Measurements from ENCODE around the gene FHL5. TPM values are rescaled to one million over a fixed set of nuclear protein-coding genes. Genes with fewer than 3 reads are reported as not detected.

FHL5 gene
- total RNA-seq, 6 donors from 2014 or later, result 10.5 to 25.8 (median 13.3) TPM

DNA sequence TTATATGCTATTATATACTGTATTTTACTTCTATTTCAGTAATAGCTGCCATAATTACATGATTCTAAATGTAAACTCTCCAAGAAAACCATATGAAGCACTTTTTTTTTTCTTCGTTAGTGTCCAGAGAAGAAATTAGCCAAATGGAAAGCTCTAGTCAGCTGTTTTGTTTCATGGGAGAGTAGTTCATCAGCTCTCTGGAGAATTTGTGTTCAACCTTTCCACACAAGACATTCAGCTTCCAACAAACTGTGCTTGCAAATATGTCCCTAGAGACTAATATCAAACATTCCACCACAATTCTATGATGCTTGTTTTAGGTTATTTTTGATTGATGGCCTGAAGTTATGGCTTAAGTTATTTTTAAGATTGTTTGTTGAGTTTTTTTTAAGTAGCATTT, 19.5 kb downstream of the FHL5 start:
- H3K9me3 ChIP-seq, result no peaks in the 10 kb centered on the region
- ATAC-seq (ENCODE audit: low FRiP score in 2 of 2) (no peak), DNase-seq (no peak)
- H3K27me3 ChIP-seq, result no peaks in the 10 kb centered on the region
- no peak overlapping the region for H3K27ac ChIP-seq
- H3K4me3 ChIP-seq, result no peak overlapping the region
- TF ChIP-seq POLR2AphosphoS5 (IDR thresholded peaks at IDR 0.05) (no peak), EP300 (IDR thresholded peaks at IDR 0.05) (no peak), POLR2A (IDR thresholded peaks at IDR 0.05) (no peak)
- TF ChIP-seq, protein P1, sequence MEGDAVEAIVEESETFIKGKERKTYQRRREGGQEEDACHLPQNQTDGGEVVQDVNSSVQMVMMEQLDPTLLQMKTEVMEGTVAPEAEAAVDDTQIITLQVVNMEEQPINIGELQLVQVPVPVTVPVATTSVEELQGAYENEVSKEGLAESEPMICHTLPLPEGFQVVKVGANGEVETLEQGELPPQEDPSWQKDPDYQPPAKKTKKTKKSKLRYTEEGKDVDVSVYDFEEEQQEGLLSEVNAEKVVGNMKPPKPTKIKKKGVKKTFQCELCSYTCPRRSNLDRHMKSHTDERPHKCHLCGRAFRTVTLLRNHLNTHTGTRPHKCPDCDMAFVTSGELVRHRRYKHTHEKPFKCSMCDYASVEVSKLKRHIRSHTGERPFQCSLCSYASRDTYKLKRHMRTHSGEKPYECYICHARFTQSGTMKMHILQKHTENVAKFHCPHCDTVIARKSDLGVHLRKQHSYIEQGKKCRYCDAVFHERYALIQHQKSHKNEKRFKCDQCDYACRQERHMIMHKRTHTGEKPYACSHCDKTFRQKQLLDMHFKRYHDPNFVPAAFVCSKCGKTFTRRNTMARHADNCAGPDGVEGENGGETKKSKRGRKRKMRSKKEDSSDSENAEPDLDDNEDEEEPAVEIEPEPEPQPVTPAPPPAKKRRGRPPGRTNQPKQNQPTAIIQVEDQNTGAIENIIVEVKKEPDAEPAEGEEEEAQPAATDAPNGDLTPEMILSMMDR (IDR thresholded peaks at IDR 0.05), result no peak
- no peaks in the 10 kb centered on the region for H3K36me3 ChIP-seq
- no peaks in the 10 kb centered on the region for H3K4me1 ChIP-seq
- 65 to 73% methylated on average over 1 of the region's 1 CpG for WGBS, 2 donors

DNA sequence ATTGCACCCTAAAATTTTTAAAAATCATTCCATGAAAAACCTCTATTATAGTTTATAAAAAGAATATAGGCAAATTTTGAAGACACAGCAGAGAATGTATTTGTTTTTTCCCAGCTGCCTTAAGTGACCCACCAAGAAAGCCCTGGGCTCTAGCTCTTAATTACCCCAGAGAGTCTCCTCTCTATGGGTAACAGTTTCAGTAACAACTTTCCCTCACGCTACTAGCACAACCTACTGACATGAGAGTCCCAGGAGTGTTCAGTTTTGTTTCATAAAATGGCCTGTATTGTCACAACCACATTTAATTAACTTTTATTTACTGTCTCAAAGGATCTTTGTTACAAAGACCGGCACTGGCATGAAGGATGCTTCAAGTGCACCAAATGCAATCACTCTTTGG, 41.5 kb downstream of the FHL5 start:
- TF ChIP-seq POLR2A (IDR thresholded peaks at IDR 0.05) (no peak), POLR2AphosphoS5 (IDR thresholded peaks at IDR 0.05) (no peak), EP300 (IDR thresholded peaks at IDR 0.05) (no peak)
- TF ChIP-seq, protein P1 (IDR thresholded peaks at IDR 0.05), result no peak
- H3K36me3 ChIP-seq, result no peaks in the 10 kb centered on the region
- H3K9me3 ChIP-seq, result no peaks in the 10 kb centered on the region
- ATAC-seq (ENCODE audit: low FRiP score in 2 of 2), result no peak
- no peak overlapping the region for H3K4me3 ChIP-seq
- no peak for DNase-seq
- WGBS, 2 donors, result 83 to 84% methylated on average over 2 of the region's 2 CpGs
- no peak overlapping the region for H3K27ac ChIP-seq
- no peaks in the 10 kb centered on the region for H3K4me1 ChIP-seq
- H3K27me3 ChIP-seq, result no peaks in the 10 kb centered on the region

DNA sequence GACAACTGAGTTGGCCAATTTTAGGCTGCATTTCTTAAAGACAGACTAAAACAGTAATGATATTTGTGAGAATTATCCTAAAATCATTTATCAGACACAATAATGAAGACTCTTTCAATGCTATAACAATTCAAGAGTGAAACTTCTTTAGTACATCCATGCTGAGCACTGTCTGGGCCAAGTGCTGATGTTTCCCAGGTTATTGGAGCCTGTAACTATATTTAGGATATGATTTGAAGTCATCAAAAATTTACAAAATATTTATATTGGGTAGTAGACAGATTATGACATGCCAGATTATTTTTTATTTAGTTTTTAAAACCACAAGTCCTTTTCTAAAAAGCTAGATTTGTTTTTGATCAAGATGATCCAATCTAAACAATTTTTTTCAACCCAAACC, 45.1 kb downstream of the FHL5 start:
- Histone ChIP-seq H3K36me3 (no peaks in the 10 kb centered on the region), H3K4me1 (no peaks in the 10 kb centered on the region), H3K9me3 (no peaks in the 10 kb centered on the region), H3K27ac (no peak overlapping the region), H3K27me3 (no peaks in the 10 kb centered on the region), H3K4me3 (no peak overlapping the region)
- TF ChIP-seq POLR2A (IDR thresholded peaks at IDR 0.05), result no peak
- TF ChIP-seq EP300 (IDR thresholded peaks at IDR 0.05), result no peak
- TF ChIP-seq, protein P1 (IDR thresholded peaks at IDR 0.05), result no peak
- TF ChIP-seq POLR2AphosphoS5 (IDR thresholded peaks at IDR 0.05), result no peak
- DNase-seq, result no peak
- ATAC-seq (ENCODE audit: low FRiP score in 2 of 2), result no peak

DNA sequence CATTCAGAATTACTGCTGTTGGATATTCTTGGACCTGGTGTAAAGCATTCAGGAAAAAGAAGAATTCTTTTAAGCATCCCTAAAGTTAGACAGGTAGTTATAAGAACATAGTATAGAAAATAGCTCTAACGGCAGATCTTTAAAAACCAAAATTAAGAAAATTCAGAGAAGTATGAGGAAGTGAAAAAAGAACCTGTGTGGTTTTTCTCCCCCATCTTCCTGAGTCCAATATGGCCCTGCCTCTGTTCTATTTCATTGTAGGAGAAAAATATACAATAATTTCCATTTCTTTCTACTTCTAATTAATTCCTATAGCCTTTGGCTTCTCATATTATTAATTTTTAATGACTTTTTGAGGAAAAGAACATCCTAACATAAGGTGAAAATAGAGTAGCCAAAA, 47.1 kb downstream of the FHL5 start:
- 94 to 100% methylated on average over 1 of the region's 1 CpG for WGBS, 2 donors
- Histone ChIP-seq H3K4me3 (no peak overlapping the region), H3K27me3 (no peaks in the 10 kb centered on the region), H3K36me3 (no peaks in the 10 kb centered on the region), H3K9me3 (no peaks in the 10 kb centered on the region), H3K27ac (no peak overlapping the region), H3K4me1 (no peaks in the 10 kb centered on the region)
- ATAC-seq (ENCODE audit: low FRiP score in 2 of 2) (no peak), DNase-seq (no peak)
- TF ChIP-seq, protein P1 (IDR thresholded peaks at IDR 0.05), result no peak
- TF ChIP-seq EP300 (IDR thresholded peaks at IDR 0.05), result no peak
- TF ChIP-seq POLR2AphosphoS5 (IDR thresholded peaks at IDR 0.05), result no peak
- no peak for TF ChIP-seq POLR2A (IDR thresholded peaks at IDR 0.05)

DNA sequence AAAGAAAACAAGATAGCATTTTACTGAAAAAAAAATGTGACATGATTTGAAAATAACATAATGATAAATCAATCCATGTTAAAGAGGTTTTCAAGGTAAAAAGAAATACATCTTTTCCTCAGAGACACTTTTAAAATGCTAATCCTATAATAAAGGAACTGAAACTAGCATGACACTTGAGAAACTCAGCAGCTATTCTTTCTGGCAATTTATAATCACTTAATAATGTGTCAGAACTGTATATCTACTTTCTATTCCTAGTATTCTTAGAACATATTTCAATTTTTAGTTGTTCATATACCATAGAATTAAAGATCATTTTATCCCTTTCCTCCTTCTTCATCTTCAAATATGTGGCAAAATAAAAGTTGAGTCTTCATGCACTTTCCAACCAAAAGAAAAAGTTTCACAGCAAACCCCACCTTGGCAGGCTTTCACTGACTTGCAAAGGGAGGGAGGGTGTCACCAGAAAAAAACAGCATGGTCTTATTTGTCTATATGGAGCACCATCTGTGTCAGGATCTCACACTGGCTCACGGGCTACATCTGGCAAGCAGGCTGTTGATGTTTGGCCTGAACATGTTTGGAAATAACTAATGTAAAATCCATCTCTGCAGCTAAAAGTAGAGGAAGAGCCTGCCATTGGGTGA, 48.5 kb downstream of the FHL5 start:
- H3K36me3 ChIP-seq, result no peaks in the 10 kb centered on the region
- no peak overlapping the region for H3K4me3 ChIP-seq
- TF ChIP-seq POLR2A (IDR thresholded peaks at IDR 0.05) (no peak), POLR2AphosphoS5 (IDR thresholded peaks at IDR 0.05) (no peak), EP300 (IDR thresholded peaks at IDR 0.05) (no peak)
- TF ChIP-seq, protein P1 (IDR thresholded peaks at IDR 0.05), result no peak
- no peaks in the 10 kb centered on the region for H3K27me3 ChIP-seq
- no peaks in the 10 kb centered on the region for H3K9me3 ChIP-seq
- no peak overlapping the region for H3K27ac ChIP-seq
- 36 to 59% methylated on average over 1 of the region's 1 CpG for WGBS, 2 donors
- no peaks in the 10 kb centered on the region for H3K4me1 ChIP-seq
- ATAC-seq (ENCODE audit: low FRiP score in 2 of 2) (no peak), DNase-seq (no peak)
